Endothelial cell (in vitro differentiated cells): Measurements from ENCODE around the gene ATL2. TPM values are rescaled to one million over a fixed set of nuclear protein-coding genes. Genes with fewer than 3 reads are reported as not detected.

ENCODE experiments used
- DNase-seq: peaks from one replicate; pipeline ENCODE4 v3.0.0; 2021; ENCODE audit warnings: low spot score
- H3K27ac Mint-ChIP-seq: one replicate; pipeline ENCODE4 v1.8.0; 2021; ENCODE audit warnings: mixed read lengths, inconsistent platforms; ENCODE audit not compliant: unreplicated experiment
- H3K27me3 Mint-ChIP-seq: one replicate; pipeline ENCODE4 v1.8.0; 2021; ENCODE audit warnings: mild to moderate bottlenecking, moderate library complexity, mixed read lengths, inconsistent platforms; ENCODE audit not compliant: unreplicated experiment
- H3K36me3 Mint-ChIP-seq: one replicate; pipeline ENCODE4 v1.8.0; 2021; ENCODE audit warnings: mild to moderate bottlenecking, low read depth, mixed read lengths, inconsistent platforms; ENCODE audit not compliant: unreplicated experiment
- H3K4me1 Mint-ChIP-seq: one replicate; pipeline ENCODE4 v1.8.0; 2021; ENCODE audit warnings: mild to moderate bottlenecking, mixed read lengths, inconsistent platforms; ENCODE audit not compliant: unreplicated experiment
- H3K4me3 Mint-ChIP-seq: one replicate; pipeline ENCODE4 v1.8.0; 2021; ENCODE audit warnings: mild to moderate bottlenecking, mixed read lengths, inconsistent platforms; ENCODE audit not compliant: unreplicated experiment
- H3K9me3 Mint-ChIP-seq: one replicate; pipeline ENCODE4 v1.8.0; 2021; ENCODE audit warnings: mixed read lengths, inconsistent platforms; ENCODE audit not compliant: unreplicated experiment
- CTCF ChIP-seq: fragments of 200-600 bp; sonication (generic); IDR thresholded peaks from one replicate; pipeline ENCODE4 v1.5.0; 2021; ENCODE audit warnings: antibody characterized with exemption; ENCODE audit not compliant: unreplicated experiment
- total RNA-seq: library from RNA; stranded (reverse); fragmentation: NEBNext Ultra II Directional; extraction: Animal tissue kit (Norgen Biotek cat#: 25700); gene quantifications from one replicate; pipeline ENCODE4 v1.2.1, GENCODE V29; 2021; ENCODE audit not compliant: unreplicated experiment

Gene ATL2
- total RNA-seq, 1 donor from 2014 or later = 38.0 TPM

GRCh38 chr2:38418735-38419134, 41.7 kb upstream of the ATL2 start:
- Mint-ChIP-seq H3K36me3 (peaks cover 3% of the 10 kb centered on the region), H3K4me1 (no peaks in the 10 kb centered on the region), H3K27me3 (peaks cover 4% of the 10 kb centered on the region), H3K9me3 (no peaks in the 10 kb centered on the region), H3K27ac (no peak overlapping the region), H3K4me3 (no peak overlapping the region)
- no peak for DNase-seq
- no peak for TF ChIP-seq CTCF

- no peaks in the 10 kb centered on the region for H3K9me3 Mint-ChIP-seq
- TF ChIP-seq CTCF = no peak
- H3K27ac Mint-ChIP-seq = no peak overlapping the region
These were observed 40.9 kb upstream of the ATL2 start for GRCh38 chr2:38417745-38418689.

GRCh38 chr2:38416296-38417036, 39.4 kb upstream of the ATL2 start:
- Mint-ChIP-seq H3K9me3 (no peaks in the 10 kb centered on the region), H3K27me3 (peaks cover 8% of the 10 kb centered on the region), H3K4me3 (no peak overlapping the region), H3K36me3 (peaks cover 4% of the 10 kb centered on the region), H3K27ac (no peak overlapping the region), H3K4me1 (no peaks in the 10 kb centered on the region)
- DNase-seq = no peak
- TF ChIP-seq CTCF = no peak

More at GRCh38 chr2:38417745-38418689, 40.9 kb upstream of the ATL2 start:
- no peak overlapping the region for H3K4me3 Mint-ChIP-seq
- peaks cover 4% of the 10 kb centered on the region for H3K36me3 Mint-ChIP-seq
- no peak for DNase-seq
- H3K4me1 Mint-ChIP-seq = no peaks in the 10 kb centered on the region
- H3K27me3 Mint-ChIP-seq = peaks cover 4% of the 10 kb centered on the region

GRCh38 chr2:38415728-38416291, 38.7 kb upstream of the ATL2 start:
- Mint-ChIP-seq H3K9me3 (no peaks in the 10 kb centered on the region), H3K4me1 (no peaks in the 10 kb centered on the region), H3K27me3 (peaks cover 8% of the 10 kb centered on the region), H3K36me3 (peaks cover 4% of the 10 kb centered on the region), H3K27ac (no peak overlapping the region), H3K4me3 (no peak overlapping the region)
- DNase-seq = no peak
- no peak for TF ChIP-seq CTCF
